Sciatic nerve (tissue), 1 donor: ENCODE results near the gene CKAP5. TPM values are rescaled to one million over a fixed set of nuclear protein-coding genes. Genes with fewer than 3 reads are reported as not detected.

Source experiments
- microRNA-seq: library from miRNA; unstranded; fragments of <30 nt; microRNA quantifications from one replicate; pipeline ENCODE4 v1.2.0, GENCODE V29; 2020
- total RNA-seq: library from RNA; stranded (reverse); fragmentation: NEBNext Ultra II Directional; extraction: Animal tissue kit (Norgen Biotek cat#: 25700); gene quantifications from one replicate; pipeline ENCODE4 v1.2.1, GENCODE V29; 2021
- donor health status: DM: no; HTN: no; CAD: no.

The CKAP5 gene
- total RNA-seq, 1 donor from 2014 or later, result 80.5 TPM

Small RNA genes within 50 kb of the gene (microRNA-seq; reads per million reads assigned to microRNA genes)
- gene MIR5582, result not detected

Other genes starting within 250 kb of the CKAP5 start
- gene HARBI1, start 229.1 kb downstream of the CKAP5 start, total RNA-seq, result 4.3 TPM
- 55.1 TPM for gene ATG13, start 228.7 kb downstream of the CKAP5 start, total RNA-seq
- gene ARHGAP1, start 145.7 kb downstream of the CKAP5 start, total RNA-seq, result 78.6 TPM
- gene ZNF408, start 145.2 kb downstream of the CKAP5 start, total RNA-seq, result 6.5 TPM
- not detected for gene F2, start 127.1 kb downstream of the CKAP5 start, total RNA-seq
- gene LRP4, start 72.3 kb upstream of the CKAP5 start, total RNA-seq, result 29.3 TPM
- gene CSTPP1, start 90.5 kb upstream of the CKAP5 start, total RNA-seq, result 30.4 TPM